PC-3 (cell line): ENCODE results near the gene GPS2.

Experiments used
- CTCF ChIP-seq: fragments of 300-600 bp; sonication (generic); conservative IDR thresholded peaks from 2 replicates; pipeline ENCODE4 v1.5.1; 2017; ENCODE audit warnings: antibody characterized with exemption, low read depth, mild to moderate bottlenecking, low read length
- EZH2 ChIP-seq: fragments of 300-600 bp; sonication (generic); IDR thresholded peaks from one replicate; pipeline ENCODE4 v1.6.1; 2017; ENCODE audit warnings: antibody characterized with exemption, mild to moderate bottlenecking, low read length; ENCODE audit not compliant: unreplicated experiment
- EZH2phosphoT487 ChIP-seq: fragments of 300-600 bp; sonication (generic); IDR thresholded peaks from 2 replicates; pipeline ENCODE4 v1.6.1; 2018; ENCODE audit warnings: mild to moderate bottlenecking, antibody characterized with exemption, low read length, borderline replicate concordance

- TF ChIP-seq CTCF (no peak), EZH2 (no peak), EZH2phosphoT487 (no peak)
Measured at GRCh38 chr17:7340179-7340578, 25.0 kb upstream of the GPS2 start.
